ENCODE data around the gene PPP2CA. TPM values are rescaled to one million over a fixed set of nuclear protein-coding genes. Genes with fewer than 3 reads are reported as not detected.
"Not testable (repeated sequence)": the region's sequence is repeated elsewhere in the genome, so short reads cannot be mapped to it uniquely, and the experiment has no call there.

Gene PPP2CA
- total RNA-seq, 2 donors from 2014 or later: 158 to 176 TPM

DNA sequence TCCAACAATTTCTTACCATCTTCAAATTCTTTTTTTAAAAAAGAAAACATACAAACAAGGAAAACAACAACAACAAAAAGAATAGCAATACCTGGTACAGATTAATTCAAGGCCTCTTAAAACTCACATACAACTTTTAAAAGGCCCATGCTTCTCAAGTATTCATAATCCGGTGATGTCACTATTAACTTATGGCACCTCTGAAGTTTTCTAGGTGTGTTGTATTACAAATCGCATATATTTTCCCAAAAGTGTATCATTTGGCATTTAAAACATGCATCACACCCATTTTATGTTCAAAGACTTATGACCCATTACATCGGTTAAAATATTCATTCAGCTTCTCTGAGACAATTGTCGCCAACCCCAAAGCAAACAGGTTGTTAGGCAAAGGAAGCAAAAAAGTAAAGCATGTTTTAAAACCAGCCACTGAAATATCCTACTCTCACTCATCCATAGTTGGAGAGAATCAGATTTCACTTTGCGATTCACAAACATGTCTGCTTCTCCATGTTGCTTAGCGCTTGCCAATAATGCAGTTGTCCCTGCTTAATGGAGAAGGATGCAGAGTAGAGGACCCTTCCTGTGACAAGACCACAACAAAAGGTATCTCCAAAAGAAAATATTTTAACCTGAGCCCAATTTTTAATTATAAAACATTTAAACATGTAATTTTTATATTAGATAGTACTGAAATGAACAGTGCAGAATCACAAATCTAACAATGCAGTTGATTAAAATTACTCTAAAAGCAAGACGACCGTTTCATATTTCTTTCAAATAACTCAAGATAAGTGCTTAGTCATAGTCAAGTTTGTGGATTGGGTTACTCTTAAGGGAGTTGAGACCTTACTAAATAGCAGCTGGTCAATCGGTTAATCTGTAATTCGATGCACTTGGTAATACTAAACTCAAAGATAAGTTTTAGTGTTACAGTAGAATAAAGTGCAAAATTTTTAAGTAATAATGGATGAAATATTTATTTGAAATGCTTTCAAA lies 50.7 kb downstream of the PPP2CA start:
- Mint-ChIP-seq H3K9me3 (no peaks in the 10 kb centered on the region), H3K4me1 (ENCODE audit: low read depth) (peaks cover 37% of the 10 kb centered on the region), H3K27me3 (ENCODE audit: low read depth) (no peaks in the 10 kb centered on the region), H3K27ac (peak overlapping the region; percentile 96), H3K36me3 (ENCODE audit: insufficient read depth in 2 of 2) (peaks cover 14 to 35% of the 10 kb centered on the region in 2 donors), H3K4me3 (peak overlapping the region; percentile 93 to 94)
- ATAC-seq (replicated peaks in 1 of 2) (no peak), DNase-seq (peak in 1 of 2 donors; percentile 13)

GRCh38 chr5:134171972-134172371 lies 53.9 kb downstream of the PPP2CA start:
- Mint-ChIP-seq H3K4me1 (ENCODE audit: low read depth) (peaks cover 44% of the 10 kb centered on the region), H3K36me3 (ENCODE audit: insufficient read depth in 2 of 2) (peaks cover 17 to 46% of the 10 kb centered on the region in 2 donors), H3K27me3 (ENCODE audit: low read depth) (no peaks in the 10 kb centered on the region), H3K27ac (peak overlapping the region; percentile 95), H3K4me3 (peak overlapping the region in 1 of 2 donors; percentile 34), H3K9me3 (no peaks in the 10 kb centered on the region)
- ATAC-seq (replicated peaks in 1 of 2): no peak
- no peak for DNase-seq

GRCh38 chr5:134162592-134162991 lies 63.3 kb downstream of the PPP2CA start:
- no peak overlapping the region for H3K4me3 Mint-ChIP-seq
- H3K36me3 Mint-ChIP-seq (ENCODE audit: insufficient read depth in 2 of 2): peaks cover 18 to 69% of the 10 kb centered on the region in 2 donors
- DNase-seq (no peak), ATAC-seq (replicated peaks in 1 of 2) (no peak)
- peaks cover 50% of the 10 kb centered on the region for H3K4me1 Mint-ChIP-seq (ENCODE audit: low read depth)
- H3K27ac Mint-ChIP-seq: no peak overlapping the region
- no peaks in the 10 kb centered on the region for H3K27me3 Mint-ChIP-seq (ENCODE audit: low read depth)
- H3K9me3 Mint-ChIP-seq: no peaks in the 10 kb centered on the region

- Mint-ChIP-seq H3K27me3 (ENCODE audit: low read depth) (no peaks in the 10 kb centered on the region), H3K4me1 (ENCODE audit: low read depth) (peaks cover 50% of the 10 kb centered on the region), H3K36me3 (ENCODE audit: insufficient read depth in 2 of 2) (peaks cover 18 to 66% of the 10 kb centered on the region in 2 donors), H3K27ac (peak overlapping the region; percentile 28), H3K4me3 (peak overlapping the region in 1 of 2 donors; percentile 32), H3K9me3 (no peaks in the 10 kb centered on the region)
- peak in 1 of 2 donors; percentile 18 for ATAC-seq (replicated peaks in 1 of 2)
- no peak for DNase-seq
Observed at GRCh38 chr5:134161513-134162395, 64.1 kb downstream of the PPP2CA start.

GRCh38 chr5:134153657-134154056 lies 72.2 kb downstream of the PPP2CA start:
- Mint-ChIP-seq H3K36me3 (ENCODE audit: insufficient read depth in 2 of 2) (peaks cover 3 to 27% of the 10 kb centered on the region in 2 donors), H3K4me1 (ENCODE audit: low read depth) (peaks cover 68% of the 10 kb centered on the region), H3K4me3 (no peak overlapping the region), H3K9me3 (no peaks in the 10 kb centered on the region), H3K27me3 (ENCODE audit: low read depth) (no peaks in the 10 kb centered on the region), H3K27ac (peak overlapping the region; percentile 85)
- ATAC-seq (replicated peaks in 1 of 2) (peak; percentile 24 to 53), DNase-seq (no peak)

- H3K9me3 Mint-ChIP-seq: no peaks in the 10 kb centered on the region
- peaks cover 66% of the 10 kb centered on the region for H3K4me1 Mint-ChIP-seq (ENCODE audit: low read depth)
- H3K27me3 Mint-ChIP-seq (ENCODE audit: low read depth): no peaks in the 10 kb centered on the region
- H3K36me3 Mint-ChIP-seq (ENCODE audit: insufficient read depth in 2 of 2): peaks cover 3 to 27% of the 10 kb centered on the region in 2 donors
- H3K4me3 Mint-ChIP-seq: no peak overlapping the region
- ATAC-seq (replicated peaks in 1 of 2): peak in 1 of 2 donors; percentile 8
- H3K27ac Mint-ChIP-seq: peak overlapping the region; percentile 85
- no peak for DNase-seq
Observed at GRCh38 chr5:134153241-134153640, 72.6 kb downstream of the PPP2CA start.

- Mint-ChIP-seq H3K27ac (peak overlapping the region; percentile 18), H3K36me3 (ENCODE audit: insufficient read depth in 2 of 2) (peaks cover 2 to 20% of the 10 kb centered on the region in 2 donors), H3K4me1 (ENCODE audit: low read depth) (peaks cover 61% of the 10 kb centered on the region)
- H3K4me3 Mint-ChIP-seq; H3K27me3 Mint-ChIP-seq (ENCODE audit: low read depth); DNase-seq; ATAC-seq (replicated peaks in 1 of 2); H3K9me3 Mint-ChIP-seq: not testable (repeated sequence)
Observed at GRCh38 chr5:134152173-134152832, 73.6 kb downstream of the PPP2CA start.

DNA sequence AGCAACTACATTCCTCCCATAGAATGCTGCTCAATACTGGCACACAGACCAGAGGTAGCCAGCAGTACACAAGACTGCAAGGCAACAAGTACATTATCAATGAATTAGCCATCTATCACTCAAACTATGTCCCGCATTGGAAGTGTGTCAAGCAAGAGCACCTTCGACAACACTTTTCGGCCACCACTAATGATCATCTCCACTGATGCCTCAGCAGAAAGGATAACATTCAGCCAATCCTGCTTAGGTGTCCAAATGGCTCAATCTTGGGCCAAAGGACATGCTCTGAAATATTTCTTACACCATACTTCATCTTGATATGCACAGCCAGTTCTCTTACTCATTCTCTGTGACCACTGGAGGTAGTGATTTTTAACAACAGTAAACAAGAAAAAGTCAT lies 74.2 kb downstream of the PPP2CA start:
- no peak overlapping the region for H3K4me3 Mint-ChIP-seq
- H3K9me3 Mint-ChIP-seq: no peaks in the 10 kb centered on the region

GRCh38 chr5:134149571-134150303 lies 76.1 kb downstream of the PPP2CA start:
- Mint-ChIP-seq H3K4me3 (no peak overlapping the region), H3K27ac (peak overlapping the region; percentile 86), H3K36me3 (ENCODE audit: insufficient read depth in 2 of 2) (peaks cover 8 to 18% of the 10 kb centered on the region in 2 donors), H3K27me3 (ENCODE audit: low read depth) (no peaks in the 10 kb centered on the region), H3K9me3 (no peaks in the 10 kb centered on the region), H3K4me1 (ENCODE audit: low read depth) (peaks cover 66% of the 10 kb centered on the region)
- DNase-seq (no peak), ATAC-seq (replicated peaks in 1 of 2) (no peak)

More for the DNA sequence above, 74.2 kb downstream of the PPP2CA start:
- Mint-ChIP-seq H3K36me3 (ENCODE audit: insufficient read depth in 2 of 2) (peaks cover 4 to 24% of the 10 kb centered on the region in 2 donors), H3K4me1 (ENCODE audit: low read depth) (peaks cover 65% of the 10 kb centered on the region), H3K27ac (peak overlapping the region; percentile 31), H3K27me3 (ENCODE audit: low read depth) (no peaks in the 10 kb centered on the region)
- ATAC-seq (replicated peaks in 1 of 2) (no peak), DNase-seq (no peak)

DNA sequence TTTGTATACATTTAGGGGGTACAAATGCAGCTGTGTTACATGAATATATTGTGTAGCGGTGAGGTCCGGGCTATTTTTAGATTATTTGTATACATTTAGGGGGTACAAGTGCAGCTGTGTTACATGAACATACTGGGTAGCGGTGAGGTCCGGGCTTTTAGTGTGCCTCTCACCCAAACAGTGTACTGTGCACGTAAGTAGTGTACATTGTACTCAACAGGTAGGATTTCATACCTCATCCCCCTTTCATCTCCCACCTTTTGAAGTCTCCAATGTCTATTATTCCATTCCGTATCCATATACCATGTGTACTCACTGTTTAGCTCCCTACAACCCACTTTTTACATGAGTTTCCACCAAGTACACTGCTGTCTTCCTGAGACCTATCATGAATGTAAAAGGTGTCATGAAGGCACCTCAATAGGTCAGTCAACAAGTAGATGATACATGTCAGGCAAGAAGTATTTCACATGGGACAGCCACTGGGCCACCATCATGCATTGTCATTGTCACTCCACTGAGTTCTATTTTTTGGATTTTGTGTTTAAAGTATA lies 76.8 kb downstream of the PPP2CA start:
- Mint-ChIP-seq H3K9me3 (no peaks in the 10 kb centered on the region), H3K4me1 (ENCODE audit: low read depth) (peaks cover 73% of the 10 kb centered on the region), H3K27ac (peak overlapping the region; percentile 86), H3K4me3 (no peak overlapping the region), H3K27me3 (ENCODE audit: low read depth) (no peaks in the 10 kb centered on the region), H3K36me3 (ENCODE audit: insufficient read depth in 2 of 2) (peaks cover 8 to 19% of the 10 kb centered on the region in 2 donors)
- DNase-seq (no peak), ATAC-seq (replicated peaks in 1 of 2) (no peak)

DNA sequence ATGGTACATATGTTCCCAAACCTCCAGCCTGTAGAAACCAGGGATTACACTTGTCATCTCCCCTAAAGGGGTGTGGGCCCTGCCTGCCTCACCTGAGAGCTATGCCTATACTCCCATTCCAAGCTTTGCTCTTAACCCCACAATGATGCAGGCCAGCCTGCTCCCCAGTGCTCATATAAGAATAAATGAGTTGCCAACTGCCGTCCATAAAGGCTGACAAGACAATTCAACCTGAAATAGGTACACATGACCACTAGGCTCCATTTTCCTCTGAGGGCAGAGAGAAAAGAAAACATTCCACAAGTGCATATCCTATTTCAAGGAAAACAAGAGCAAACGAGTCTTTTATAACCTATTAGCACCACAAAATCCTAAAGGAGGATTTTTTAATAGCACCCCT lies 77.6 kb downstream of the PPP2CA start:
- ATAC-seq (replicated peaks in 1 of 2) (no peak), DNase-seq (no peak)
- peaks cover 68% of the 10 kb centered on the region for H3K4me1 Mint-ChIP-seq (ENCODE audit: low read depth)
- no peaks in the 10 kb centered on the region for H3K9me3 Mint-ChIP-seq
- H3K27ac Mint-ChIP-seq: peak overlapping the region; percentile 9
- no peaks in the 10 kb centered on the region for H3K27me3 Mint-ChIP-seq (ENCODE audit: low read depth)
- H3K4me3 Mint-ChIP-seq: no peak overlapping the region
- H3K36me3 Mint-ChIP-seq (ENCODE audit: insufficient read depth in 2 of 2): peaks cover 8 to 19% of the 10 kb centered on the region in 2 donors

Data from activated T-cell treated with anti-CD3 and anti-CD28 coated beads, Interleukin-2, amount 50 U/mL, for 72 hours (primary cell).